ENCODE data around the gene KCTD1.

KCTD1 gene

GRCh38 chr18:26545335-26546123 is 2.8 kb downstream of the KCTD1 start:
- TF ChIP-seq GATA1 (IDR thresholded peaks at IDR 0.05; ENCODE audit: low read depth, low read length) (no peak), POLR2A (IDR thresholded peaks at IDR 0.05; ENCODE audit: low read length) (no peak)
- DNase-seq: no peak

GRCh38 chr18:26544451-26544850 is 3.9 kb downstream of the KCTD1 start:
- DNase-seq: no peak
- TF ChIP-seq POLR2A (IDR thresholded peaks at IDR 0.05; ENCODE audit: low read length) (no peak), GATA1 (IDR thresholded peaks at IDR 0.05; ENCODE audit: low read depth, low read length) (no peak)

GRCh38 chr18:26543373-26543772 is 5.0 kb downstream of the KCTD1 start:
- TF ChIP-seq POLR2A (IDR thresholded peaks at IDR 0.05; ENCODE audit: low read length) (no peak), GATA1 (IDR thresholded peaks at IDR 0.05; ENCODE audit: low read depth, low read length) (no peak)
- DNase-seq: no peak

- DNase-seq: no peak
- TF ChIP-seq POLR2A (IDR thresholded peaks at IDR 0.05; ENCODE audit: low read length) (no peak), GATA1 (IDR thresholded peaks at IDR 0.05; ENCODE audit: low read depth, low read length) (no peak)
Observed at GRCh38 chr18:26540043-26540628, 8.2 kb downstream of the KCTD1 start.

GRCh38 chr18:26538524-26538923 is 9.8 kb downstream of the KCTD1 start:
- TF ChIP-seq POLR2A (IDR thresholded peaks at IDR 0.05; ENCODE audit: low read length) (no peak), GATA1 (IDR thresholded peaks at IDR 0.05; ENCODE audit: low read depth, low read length) (no peak)
- no peak for DNase-seq

GRCh38 chr18:26536664-26537063 is 11.7 kb downstream of the KCTD1 start:
- no peak for DNase-seq
- TF ChIP-seq GATA1 (IDR thresholded peaks at IDR 0.05; ENCODE audit: low read depth, low read length) (no peak), POLR2A (IDR thresholded peaks at IDR 0.05; ENCODE audit: low read length) (no peak)

- TF ChIP-seq GATA1 (IDR thresholded peaks at IDR 0.05; ENCODE audit: low read depth, low read length) (no peak), POLR2A (IDR thresholded peaks at IDR 0.05; ENCODE audit: low read length) (no peak)
Observed at GRCh38 chr18:26536032-26536431, 12.3 kb downstream of the KCTD1 start.

GRCh38 chr18:26535630-26536029 is 12.7 kb downstream of the KCTD1 start:
- no peak for DNase-seq
- TF ChIP-seq GATA1 (IDR thresholded peaks at IDR 0.05; ENCODE audit: low read depth, low read length): no peak
- TF ChIP-seq POLR2A (IDR thresholded peaks at IDR 0.05; ENCODE audit: low read length): no peak

More at GRCh38 chr18:26536032-26536431, 12.3 kb downstream of the KCTD1 start:
- DNase-seq: no peak

- TF ChIP-seq GATA1 (IDR thresholded peaks at IDR 0.05; ENCODE audit: low read depth, low read length): no peak
- DNase-seq: no peak
Observed at GRCh38 chr18:26532367-26533340, 15.7 kb downstream of the KCTD1 start.

- no peak for DNase-seq
- TF ChIP-seq GATA1 (IDR thresholded peaks at IDR 0.05; ENCODE audit: low read depth, low read length) (no peak), POLR2A (IDR thresholded peaks at IDR 0.05; ENCODE audit: low read length) (no peak)
Observed at GRCh38 chr18:26531605-26532298, 16.6 kb downstream of the KCTD1 start.

GRCh38 chr18:26526966-26527234 is 21.5 kb downstream of the KCTD1 start:
- TF ChIP-seq POLR2A (IDR thresholded peaks at IDR 0.05; ENCODE audit: low read length) (no peak), GATA1 (IDR thresholded peaks at IDR 0.05; ENCODE audit: low read depth, low read length) (no peak)
- DNase-seq: no peak

- TF ChIP-seq POLR2A (IDR thresholded peaks at IDR 0.05; ENCODE audit: low read length) (no peak), GATA1 (IDR thresholded peaks at IDR 0.05; ENCODE audit: low read depth, low read length) (no peak)
- DNase-seq: no peak
Observed at GRCh38 chr18:26526128-26526965, 22.0 kb downstream of the KCTD1 start.

All from erythroblast (primary cell).